NB4 (cell line): Measurements from ENCODE around the gene MSL3.

Source experiments
- CTCF ChIP-seq: IDR thresholded peaks from one replicate; pipeline ENCODE4 v1.5.1; 2012; ENCODE audit warnings: low read depth, low read length
- MYC ChIP-seq: IDR thresholded peaks from 2 replicates; pipeline ENCODE4 v1.6.1; 2011; ENCODE audit warnings: low read depth, low read length

GRCh38 chrX:11755724-11756123, 2.3 kb upstream of the MSL3 start:
- TF ChIP-seq CTCF (no peak), MYC (no peak)
